ENCODE measurements around the gene BANK1.
"Not testable (repeated sequence)": the region's sequence is repeated elsewhere in the genome, so short reads cannot be mapped to it uniquely, and the experiment has no call there.

BANK1 gene

DNA sequence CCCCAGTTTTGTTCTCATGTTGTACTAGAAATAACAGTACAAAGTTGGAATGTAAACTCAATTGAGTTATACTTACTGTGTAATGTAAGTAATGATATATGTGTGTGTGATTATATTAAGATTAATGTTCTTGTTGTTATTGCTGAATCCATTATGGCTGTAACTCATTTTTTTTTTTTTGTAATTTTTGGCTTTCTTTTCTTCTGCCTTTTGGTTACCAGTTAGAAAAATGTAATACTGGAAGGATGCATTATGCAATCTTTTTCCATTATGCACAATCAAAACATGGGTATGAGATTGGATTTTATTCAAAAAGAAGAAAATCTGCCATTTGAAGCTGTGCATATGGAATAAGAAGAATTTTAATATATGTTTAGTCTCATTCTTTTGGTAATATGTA lies 34.0 kb downstream of the BANK1 start:
- no peak for DNase-seq

DNA sequence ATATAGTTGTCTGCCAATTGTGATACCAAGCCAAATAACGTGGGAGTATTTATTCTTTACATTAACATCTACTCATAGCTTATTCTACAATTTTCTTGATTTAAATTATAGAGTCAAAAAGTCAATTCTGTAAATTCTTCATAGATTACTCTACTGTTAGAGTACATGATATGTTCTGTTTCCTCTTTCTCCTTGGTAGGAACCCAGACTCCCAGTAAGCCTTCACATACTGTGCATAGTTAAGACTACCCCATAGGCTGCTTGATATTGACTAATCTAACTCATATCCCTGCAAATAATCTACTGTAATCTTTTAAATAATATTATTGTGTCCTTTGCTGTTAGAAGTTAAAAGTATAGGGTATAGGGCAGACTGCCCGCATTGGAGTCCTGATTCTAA lies 35.4 kb downstream of the BANK1 start:
- DNase-seq = no peak

DNA sequence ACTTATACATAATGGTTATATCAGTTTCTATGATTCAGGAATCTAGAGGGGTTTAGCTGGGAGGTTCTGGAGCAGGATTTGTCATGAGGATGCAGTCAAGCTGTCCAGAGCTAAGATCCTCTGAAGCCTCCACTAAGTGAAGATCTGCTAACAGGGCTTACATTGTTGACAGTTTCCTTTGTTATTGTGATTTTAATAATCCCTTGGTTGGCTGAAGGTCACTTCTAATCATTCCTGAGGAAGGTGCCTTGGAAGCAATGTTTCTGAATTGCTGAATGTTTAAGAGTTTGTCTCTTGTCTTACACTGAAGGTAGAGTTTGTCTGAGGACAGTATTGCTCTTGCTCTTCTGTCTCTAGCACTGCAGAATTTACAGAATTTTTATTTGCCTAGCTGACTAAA lies 41.3 kb downstream of the BANK1 start:
- no peak for DNase-seq

DNA sequence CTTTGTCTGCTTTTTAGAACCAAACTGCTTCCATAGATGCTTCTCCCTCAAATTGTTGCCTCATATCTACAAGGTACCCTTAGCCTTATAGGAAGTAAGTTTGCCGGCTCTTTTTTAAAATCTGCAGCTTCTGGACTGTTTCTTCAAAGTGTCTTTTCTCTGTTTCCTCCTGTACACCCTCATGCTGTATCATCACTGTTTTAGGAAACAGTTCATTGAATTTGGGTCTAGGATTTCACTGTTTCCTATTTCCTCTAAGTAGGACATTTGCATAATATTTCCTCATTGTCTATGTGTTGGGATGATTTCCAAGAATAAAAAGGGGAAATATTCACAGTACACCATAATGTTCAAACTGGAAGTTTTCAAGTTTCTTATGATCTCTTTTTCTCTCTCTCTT lies 43.0 kb downstream of the BANK1 start:
- no peak for DNase-seq

DNA sequence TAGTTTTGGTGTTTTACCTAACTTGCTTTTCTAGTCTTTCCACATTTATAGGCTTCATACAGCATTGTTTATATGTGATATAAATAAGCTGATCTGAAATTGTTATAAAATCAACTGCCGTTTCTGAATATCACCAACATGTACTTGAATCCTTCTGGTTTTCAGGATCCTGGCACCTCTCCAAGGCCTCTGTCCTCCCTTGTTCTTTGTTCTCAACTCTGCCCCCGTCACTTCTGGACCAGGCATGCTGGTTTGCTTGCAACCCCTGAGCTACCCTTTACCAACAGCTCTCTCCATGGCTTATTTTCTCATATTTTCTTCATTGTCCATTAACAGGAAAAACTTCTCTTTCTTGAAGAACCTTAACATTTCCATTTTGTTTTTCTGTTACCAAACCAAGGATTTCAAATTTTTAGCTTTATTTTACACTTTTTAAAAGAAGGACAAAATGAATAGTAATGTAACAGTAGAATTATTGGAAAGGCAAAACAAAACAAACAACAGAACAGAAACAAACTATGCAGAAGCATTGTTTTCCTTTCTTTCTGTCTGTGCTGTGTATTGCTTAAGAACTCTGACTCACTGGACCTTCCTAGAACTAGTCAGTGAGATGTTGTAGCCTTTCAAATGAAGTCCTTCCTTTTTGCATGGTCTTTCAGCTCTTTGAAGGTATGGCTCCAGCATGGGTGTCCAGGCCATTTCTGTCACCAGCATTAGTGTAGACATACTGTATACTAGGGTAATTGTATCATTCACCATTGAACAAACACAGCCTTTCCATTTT lies 44.8 kb downstream of the BANK1 start:
- no peak for DNase-seq

DNA sequence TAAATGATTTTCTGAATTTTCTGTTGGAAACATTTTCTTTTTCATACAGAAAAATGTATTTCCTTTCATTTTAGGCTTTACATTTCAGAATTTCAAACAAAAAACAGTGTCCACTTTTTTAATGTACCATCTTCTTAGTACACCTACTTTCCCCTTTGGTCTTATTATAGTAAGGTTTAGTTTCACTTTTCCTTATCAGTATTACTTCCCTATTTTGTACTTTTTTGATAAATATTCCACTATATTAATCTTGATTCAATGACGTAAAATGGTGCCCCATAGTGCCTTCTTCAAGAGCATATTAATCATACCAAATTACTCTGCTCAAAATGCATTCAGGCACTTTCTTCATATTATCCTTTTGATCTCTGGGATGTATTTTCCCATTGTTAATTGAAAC lies 52.5 kb downstream of the BANK1 start:
- DNase-seq = no peak

DNA sequence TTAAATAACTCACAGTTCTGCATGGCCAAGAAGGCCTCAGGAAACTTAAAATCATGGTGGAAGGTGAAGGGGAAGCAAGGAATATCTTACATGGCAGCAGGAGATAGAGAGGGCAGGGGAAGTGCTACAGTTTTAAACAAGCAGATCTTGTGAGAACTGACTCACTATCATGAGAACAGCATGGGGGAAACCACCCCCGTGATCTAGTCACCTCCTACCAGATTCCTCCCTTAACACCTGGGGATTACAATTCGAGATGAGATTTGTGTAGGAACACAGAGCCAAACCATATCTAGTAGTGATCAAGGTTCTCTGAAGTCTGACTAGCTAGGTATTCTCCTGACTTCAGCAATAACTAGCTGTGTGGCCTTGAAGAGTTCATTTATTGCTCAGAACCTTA lies 56.0 kb downstream of the BANK1 start:
- no peak for DNase-seq

DNA sequence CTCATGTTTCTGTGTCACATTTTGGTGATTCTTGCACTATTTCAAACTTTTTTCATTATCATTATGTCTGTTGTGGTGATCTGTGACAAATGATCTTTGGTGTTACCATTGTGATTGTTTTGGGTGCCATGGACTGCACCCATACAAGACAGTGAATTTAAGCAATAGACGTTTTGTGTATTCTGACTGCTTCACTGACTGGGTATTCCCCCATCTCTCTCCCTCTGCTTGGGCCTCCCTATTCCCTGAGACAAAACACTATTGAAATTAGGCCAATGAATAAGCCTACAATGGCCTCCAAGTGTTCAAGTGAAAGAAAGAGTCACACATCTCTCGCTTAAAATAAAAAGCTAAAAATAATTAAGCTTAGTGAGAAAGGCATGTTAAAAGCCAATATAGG lies 60.2 kb downstream of the BANK1 start:
- DNase-seq = no peak

DNA sequence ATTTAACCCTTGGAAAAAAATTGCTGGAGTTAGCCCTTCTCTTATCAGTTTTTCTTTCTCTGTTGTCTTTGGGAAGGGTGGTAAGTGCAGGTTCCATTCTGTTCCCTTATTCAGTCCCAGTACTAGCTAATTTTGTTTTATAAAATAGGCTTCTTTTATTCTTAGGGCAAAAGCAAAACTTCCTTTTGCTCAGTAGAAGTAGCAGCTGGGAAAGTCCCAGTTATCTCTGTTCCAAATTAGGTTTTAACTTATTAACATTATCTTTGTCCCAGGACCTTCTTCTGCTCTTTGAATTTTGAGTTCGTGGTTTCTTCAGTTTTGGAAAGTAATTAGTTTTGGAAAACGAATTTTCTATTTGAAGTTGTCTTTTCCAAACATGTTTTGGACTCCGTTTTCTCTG lies 61.1 kb downstream of the BANK1 start:
- no peak for DNase-seq

DNA sequence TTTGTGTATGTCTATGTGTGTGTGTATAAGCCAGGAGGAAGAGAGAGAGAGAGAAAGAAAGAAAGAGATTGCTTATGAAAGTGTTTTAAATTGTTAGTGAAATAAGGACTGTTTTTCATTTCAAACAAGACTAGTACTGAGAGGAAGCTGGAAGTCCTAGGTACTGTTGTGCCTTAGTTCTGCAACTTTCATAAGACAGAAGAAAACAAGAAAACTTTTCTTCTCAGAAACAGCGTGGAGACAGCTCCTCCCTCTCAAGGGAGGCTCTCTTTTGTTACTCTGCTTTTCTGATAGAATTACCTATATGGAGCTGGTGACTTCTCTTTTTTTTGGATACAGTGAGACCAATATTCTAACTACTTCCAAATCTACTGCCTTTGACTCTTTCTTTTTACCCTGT lies 62.5 kb downstream of the BANK1 start:
- no peak for DNase-seq

DNA sequence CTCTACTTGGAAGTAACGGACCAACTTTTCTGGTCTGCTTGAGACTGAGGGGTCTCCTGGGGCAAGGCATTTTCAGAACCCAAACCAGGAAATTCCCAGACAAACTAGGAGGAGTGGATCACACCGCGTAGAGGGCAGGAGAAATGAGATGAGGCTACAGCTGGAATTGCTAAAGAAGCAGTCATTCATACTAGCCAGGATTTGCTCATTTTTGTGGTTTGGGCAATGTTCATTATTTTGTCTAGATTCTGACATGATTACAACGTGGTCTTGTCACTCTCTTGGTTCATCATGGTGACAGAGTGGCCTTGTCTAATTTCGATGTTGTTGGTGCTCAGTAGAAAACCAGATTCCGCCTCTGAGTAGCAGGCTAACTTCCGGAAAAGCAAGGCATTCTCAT lies 63.2 kb downstream of the BANK1 start:
- DNase-seq = no peak

DNA sequence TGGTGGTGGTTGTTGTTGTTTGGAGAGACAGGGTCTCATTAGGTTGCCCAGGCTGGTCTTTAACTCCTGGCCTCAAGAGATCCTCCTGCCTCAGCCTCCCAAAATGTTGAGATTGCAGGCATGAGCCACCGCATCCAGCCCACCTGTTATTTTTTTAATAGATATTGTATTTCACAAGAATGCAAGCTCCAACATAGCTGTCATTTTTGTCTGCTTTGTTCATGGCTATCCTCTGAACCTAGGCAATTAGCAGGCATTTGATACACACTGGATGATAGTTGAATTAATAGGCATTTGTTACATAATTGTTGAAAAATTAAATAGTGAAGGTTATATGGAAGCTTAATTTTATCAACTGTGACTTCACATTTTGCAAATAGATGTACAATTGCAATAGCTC lies 64.7 kb downstream of the BANK1 start:
- no peak for DNase-seq

DNA sequence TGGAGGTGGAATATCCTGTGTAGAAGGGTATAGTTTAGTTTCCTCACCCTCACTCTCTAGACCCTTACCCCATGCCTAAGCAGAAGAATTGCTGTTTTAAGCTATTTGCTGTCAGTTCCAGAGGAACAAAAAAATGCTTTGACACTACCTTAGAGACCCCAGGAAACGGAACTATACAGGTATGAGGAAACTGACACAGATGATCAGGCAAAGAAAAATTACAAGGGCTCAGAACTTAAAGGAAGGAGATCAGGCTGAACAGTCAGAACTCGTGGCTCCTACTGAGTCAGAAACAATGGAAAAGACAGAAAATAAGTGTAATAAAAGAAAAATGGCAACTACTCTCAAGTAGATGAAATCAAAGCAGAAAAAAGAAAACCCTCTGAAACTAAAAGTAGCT lies 65.6 kb downstream of the BANK1 start:
- DNase-seq = no peak

DNA sequence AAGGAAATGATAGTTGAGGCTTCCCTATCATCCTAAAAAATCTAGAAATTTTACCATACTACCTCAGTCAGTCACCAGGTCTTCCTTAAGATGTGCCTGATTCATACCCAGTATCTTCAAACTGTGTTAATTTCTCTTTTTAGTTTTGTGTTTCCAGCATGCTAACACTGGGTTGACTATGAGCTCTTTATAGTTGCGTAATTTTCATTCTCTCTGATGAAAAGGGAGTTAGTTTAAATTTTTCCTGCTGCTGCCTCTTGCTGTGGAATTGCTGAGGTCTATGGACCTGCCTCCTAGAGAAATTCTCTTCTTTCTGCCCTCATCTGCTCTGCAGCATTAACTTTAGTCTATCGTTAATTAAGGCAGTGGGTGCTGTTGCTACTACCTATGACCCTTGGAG lies 66.6 kb downstream of the BANK1 start:
- DNase-seq = no peak

DNA sequence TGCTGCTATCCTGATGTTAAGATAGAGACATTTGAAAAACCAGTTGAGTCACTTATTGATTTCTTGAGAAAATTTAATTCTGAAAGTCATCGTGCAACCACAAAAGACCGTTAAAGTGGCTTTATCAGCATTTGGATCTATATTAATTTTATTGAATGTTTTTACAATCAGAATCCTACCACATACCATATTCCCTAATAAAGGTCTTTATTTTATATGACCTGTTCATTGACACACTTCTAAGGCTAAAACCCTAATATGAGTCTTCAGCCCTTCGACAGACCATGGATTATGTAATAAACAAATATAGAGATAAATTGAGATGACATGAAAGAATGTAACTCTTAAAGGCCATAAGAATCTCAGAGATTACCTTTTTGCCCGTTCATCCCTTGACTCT lies 68.1 kb downstream of the BANK1 start:
- no peak for DNase-seq

DNA sequence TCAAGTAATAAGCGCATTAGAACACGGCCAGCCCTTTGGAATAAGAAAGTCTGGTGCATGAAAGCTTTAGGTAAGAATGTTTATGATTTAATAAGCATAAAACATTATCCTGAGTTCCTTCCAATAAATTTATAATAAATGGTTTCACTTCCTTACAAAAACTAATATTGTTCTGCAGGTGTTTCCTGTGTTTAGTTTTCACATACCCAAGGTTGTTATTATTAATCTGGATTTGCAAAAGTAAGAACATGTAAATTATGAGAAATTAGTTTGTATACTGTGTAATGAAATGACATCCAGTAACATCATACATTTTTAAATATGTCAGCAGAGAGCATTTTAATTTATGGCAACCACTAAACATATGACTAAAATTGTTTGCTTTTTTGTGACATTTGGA lies 72.1 kb downstream of the BANK1 start:
- DNase-seq = no peak

DNA sequence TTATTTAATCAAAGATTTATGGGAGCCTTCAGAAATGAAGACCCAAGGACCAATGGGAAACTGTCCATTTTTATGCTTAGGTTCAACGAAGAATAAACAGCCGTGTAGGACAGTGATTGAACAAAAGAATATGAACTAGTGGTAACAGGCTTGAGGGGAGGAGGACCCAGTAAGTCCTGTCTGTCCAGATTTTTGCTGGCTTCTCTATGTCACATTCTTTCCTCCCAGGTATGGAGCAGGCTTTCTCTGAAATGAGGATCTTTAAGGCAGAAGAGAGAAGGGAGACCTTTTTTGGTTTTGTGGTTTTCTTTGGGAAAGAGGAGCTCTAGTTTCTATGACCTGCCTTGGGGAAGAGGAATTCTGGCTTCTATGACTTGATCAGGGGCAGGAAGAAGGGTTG lies 74.1 kb downstream of the BANK1 start:
- no peak for DNase-seq

DNA sequence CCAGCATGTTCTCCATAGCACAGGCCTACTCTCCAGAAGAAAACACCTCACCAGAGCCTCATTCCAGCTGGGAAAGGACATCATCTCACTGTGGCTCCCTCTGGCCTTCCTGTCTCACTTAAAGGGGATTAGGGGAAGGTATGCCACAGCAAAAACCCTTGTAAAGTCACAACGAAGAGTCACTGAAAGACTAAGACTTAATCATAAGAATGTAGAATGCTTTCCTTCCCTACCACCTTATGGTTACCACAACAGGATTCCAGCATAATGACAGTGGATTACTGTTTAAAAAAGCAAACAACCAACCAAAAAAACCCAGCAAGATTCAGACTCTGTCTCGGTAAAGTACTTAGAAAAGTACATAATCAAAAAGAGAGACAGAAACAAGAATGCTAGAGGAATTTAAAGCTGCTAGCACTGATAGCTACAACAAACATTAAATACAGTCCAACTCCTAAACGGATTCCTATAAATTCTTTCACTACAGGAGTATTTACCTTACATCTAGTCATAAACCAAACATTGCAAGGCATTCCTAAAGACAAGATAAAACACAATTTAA lies 75.1 kb downstream of the BANK1 start:
- DNase-seq = no peak

DNA sequence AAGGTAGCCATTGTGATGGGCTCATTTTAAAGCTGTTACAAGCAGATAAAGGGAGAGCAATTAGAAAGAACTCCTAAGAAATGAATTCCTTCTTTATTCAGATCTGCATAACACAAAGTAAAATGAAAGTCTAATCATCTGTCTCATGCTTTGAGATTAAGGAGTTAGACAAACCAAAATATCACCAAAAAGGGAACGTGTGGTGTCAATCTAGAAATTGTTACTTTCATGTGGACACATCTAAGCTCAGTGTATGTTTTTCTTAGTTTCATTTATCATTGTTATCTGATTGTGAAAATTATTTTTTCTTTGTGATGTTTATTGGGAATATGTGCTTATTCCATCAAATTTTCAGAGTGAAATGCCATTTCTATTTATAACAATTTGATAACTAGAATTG lies 80.3 kb downstream of the BANK1 start:
- no peak for DNase-seq

DNA sequence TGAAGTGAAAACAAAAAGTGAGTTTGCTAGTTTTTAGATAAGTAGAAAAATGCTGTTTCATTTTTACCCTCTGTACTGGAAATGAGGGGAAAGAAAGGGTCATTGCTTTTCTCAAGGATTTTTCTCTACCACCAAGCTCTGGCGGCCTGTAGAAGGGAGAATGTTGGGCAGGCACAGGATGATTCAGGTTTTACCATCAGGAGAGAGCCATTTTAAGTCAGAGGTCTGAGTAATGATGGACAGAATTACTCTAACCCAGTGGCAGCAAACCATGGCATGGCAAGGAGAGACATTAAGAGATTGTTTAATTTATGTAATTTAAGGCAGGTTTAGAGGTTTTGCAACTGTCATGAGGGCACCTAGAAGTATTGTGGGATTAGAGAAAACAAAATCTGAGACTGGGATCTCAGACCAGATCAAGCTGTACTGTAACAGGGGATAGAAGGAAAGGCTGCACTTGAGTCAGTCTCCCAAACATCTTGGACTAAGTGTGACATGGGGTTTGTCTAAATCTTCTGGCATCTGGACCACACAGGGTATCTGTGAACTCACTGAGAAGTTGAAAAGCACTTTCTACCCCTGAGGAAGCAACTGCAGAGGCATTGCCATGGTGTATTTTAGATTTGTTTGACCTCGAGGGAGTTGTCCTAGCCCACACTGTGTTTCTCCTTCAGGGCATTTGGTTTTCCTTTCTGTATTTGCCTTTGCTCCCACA lies 81.6 kb downstream of the BANK1 start:
- no peak for DNase-seq

DNA sequence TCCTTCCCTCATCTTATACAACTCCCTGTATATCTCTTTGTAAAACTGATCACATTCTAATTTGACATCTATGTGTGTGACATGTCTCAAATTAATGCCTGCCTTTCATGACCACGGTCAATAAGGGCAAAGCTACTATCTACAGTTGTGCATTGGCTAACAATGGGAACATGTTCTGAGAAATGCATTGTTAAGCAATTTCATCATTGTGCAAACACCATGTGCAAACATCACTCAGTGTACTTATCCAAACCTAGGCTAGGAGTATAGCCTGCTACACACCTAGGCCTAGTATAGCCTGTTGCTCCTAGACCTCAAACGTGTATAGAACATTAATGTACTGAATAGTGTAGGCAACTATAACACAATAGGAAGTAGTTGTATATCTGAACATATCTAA lies 95.0 kb downstream of the BANK1 start:
- no peak for DNase-seq

DNA sequence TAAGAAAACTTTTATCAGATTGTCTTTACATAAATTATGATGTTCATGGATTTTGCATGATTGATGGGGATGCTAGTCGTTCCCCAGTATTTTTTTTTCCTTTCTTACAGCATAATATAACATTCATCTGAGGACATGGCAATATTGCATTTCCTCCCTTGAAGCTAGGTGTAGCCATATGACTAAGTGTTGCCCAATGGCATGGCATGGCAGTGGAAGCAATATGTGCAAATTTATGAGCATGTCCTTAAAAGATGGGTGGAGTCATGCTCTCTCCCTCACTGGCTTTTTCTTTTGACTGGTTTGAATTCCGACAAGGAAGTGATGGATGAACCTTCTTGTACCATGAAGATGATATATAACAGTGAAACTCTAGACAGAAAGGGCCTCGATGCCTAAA lies 96.3 kb downstream of the BANK1 start:
- DNase-seq = no peak

DNA sequence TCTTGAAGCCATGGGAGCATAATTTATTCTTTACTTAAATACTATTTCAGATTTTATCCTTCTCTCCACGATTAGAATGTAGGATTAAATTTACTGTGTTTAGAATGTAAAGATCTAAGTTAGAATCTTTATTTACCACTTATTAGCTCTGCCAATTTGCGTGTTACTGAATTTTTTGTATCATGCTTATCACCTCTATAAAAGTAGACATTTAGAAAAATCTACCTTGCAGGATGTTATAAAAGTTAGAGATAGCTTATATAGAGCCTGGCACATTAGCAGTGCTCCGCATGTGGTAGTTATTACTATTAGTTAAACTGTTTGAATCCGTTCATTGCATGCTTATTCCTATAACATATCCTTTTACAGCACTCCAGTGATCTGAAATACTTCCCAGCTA lies 97.9 kb downstream of the BANK1 start:
- no peak for DNase-seq

DNA sequence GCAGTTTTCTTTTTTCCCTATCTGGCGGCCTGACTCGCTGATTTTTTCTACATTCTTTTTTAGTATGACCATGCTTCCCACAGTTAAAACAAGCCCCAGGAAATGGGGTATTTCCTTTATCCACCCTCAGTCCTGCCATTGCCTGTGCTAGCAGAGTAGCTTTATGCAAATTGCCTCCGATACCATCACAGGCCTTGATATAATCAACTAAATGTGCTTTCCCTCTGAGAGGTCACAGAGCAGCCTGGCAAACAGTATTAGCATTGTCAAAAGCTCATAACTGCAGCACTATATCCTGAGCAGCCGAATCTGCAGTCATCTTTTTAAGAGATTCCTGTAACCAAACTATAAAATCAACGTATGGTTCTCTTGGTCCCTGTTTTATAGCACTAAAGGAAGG lies 115.0 kb downstream of the BANK1 start:
- not testable (repeated sequence) for DNase-seq

All from activated CD4-positive, alpha-beta T cell treated with anti-CD3 and anti-CD28 coated beads for 4 hours (primary cell).